ENCODE data around the gene ACADM. TPM values are rescaled to one million over a fixed set of nuclear protein-coding genes. Genes with fewer than 3 reads are reported as not detected.
"Not testable (repeated sequence)": the region's sequence is repeated elsewhere in the genome, so short reads cannot be mapped to it uniquely, and the experiment has no call there.

The ACADM gene
- total RNA-seq, 4 donors from 2014 or later: 45.9 to 71.5 (median 60.5) TPM

DNA sequence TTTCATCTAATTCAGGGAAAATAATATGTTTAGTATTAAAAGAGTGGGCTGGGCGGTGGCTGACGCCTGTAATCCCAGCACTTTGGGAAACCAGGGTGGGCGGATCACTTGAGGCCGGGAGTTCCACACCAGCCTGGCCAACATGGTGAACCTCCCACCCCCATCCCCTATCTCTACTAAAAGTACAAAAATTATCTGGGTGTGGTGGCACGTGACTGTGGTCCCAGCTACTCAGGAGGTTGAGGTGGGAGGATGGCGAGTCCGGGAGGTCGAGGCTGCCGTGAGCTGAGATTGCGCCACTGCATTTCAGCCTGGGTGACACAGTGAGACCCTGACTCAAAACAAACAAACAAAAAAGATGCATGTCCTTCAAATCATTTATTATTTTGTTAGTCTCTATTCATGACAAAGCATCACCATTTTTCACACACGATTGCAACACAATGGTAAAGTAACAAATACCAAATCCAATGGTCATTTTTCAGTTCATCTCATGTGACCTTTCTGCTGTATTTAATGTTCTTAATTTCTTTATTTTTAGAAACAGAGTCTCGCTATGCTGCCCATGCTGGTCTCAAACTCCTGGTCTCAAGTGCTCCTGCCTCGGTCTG is 73.2 kb downstream of the ACADM start:
- Histone ChIP-seq H3K27me3 (no peaks in the 10 kb centered on the region), H3K36me3 (peaks cover 26 to 52% (median 28%) of the 10 kb centered on the region in 3 donors), H3K4me3 (no peak overlapping the region), H3K27ac (no peak overlapping the region), H3K9me3 (no peaks in the 10 kb centered on the region), H3K4me1 (peaks cover 0 to 14% (median 0%) of the 10 kb centered on the region in 3 donors)
- DNase-seq: no peak
- 85 to 87% methylated on average over 13 of the region's 13 CpGs for WGBS, 2 donors
- intact Hi-C loops (cut with DNase I): no loop called here
- TF ChIP-seq POLR2A (IDR thresholded peaks at IDR 0.05): no peak
- TF ChIP-seq, protein P1, sequence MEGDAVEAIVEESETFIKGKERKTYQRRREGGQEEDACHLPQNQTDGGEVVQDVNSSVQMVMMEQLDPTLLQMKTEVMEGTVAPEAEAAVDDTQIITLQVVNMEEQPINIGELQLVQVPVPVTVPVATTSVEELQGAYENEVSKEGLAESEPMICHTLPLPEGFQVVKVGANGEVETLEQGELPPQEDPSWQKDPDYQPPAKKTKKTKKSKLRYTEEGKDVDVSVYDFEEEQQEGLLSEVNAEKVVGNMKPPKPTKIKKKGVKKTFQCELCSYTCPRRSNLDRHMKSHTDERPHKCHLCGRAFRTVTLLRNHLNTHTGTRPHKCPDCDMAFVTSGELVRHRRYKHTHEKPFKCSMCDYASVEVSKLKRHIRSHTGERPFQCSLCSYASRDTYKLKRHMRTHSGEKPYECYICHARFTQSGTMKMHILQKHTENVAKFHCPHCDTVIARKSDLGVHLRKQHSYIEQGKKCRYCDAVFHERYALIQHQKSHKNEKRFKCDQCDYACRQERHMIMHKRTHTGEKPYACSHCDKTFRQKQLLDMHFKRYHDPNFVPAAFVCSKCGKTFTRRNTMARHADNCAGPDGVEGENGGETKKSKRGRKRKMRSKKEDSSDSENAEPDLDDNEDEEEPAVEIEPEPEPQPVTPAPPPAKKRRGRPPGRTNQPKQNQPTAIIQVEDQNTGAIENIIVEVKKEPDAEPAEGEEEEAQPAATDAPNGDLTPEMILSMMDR (IDR thresholded peaks at IDR 0.05): no peak

DNA sequence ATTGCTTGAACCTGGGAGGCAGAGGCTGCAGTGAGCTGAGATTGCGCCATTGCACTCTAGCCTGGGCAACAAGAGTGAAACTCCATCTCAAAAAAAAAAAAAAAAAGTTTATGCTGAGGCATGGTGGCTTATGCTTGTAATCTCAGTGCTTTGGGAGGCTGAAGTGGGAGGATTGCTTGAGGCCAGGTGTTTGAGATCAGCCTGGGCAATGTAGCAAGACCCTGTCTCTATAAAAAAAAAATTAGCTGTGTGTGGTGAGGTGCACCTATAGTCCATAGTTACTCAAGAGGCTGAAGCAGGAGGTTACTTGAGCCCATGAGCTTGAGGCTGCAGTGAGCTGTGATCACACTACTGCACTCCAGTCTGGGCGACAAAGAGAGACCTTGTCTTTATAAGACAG is 77.0 kb downstream of the ACADM start:
- intact Hi-C loops (cut with DNase I); H3K27ac ChIP-seq; H3K27me3 ChIP-seq; H3K4me1 ChIP-seq; DNase-seq; H3K9me3 ChIP-seq; H3K4me3 ChIP-seq: not testable (repeated sequence)
- 88 to 90% methylated on average over 2 of the region's 2 CpGs for WGBS, 2 donors
- H3K36me3 ChIP-seq: peaks cover 0 to 15% (median 8%) of the 10 kb centered on the region in 3 donors

DNA sequence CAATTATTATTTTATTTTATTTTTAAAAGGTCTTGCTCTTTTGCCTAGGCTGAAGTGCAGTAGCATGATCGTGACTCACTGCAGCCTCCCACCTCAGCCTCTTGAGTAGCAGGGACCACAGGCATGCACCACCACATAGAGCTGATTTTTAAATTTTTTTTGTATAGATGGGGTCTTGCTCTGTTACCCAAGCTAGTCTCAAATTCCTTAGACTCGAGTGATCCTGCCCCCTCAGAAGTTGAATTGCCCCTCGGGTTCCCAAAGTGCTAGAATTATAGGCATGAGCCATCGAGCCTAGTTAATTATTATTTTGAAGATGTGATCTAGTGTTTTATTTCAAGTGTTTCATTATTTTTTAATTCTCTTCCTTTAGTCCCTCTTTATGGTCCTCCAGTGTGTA is 84.4 kb downstream of the ACADM start:
- no peaks in the 10 kb centered on the region for H3K4me1 ChIP-seq
- WGBS, 2 donors: 89 to 93% methylated on average over 4 of the region's 4 CpGs
- H3K4me3 ChIP-seq: no peak overlapping the region
- intact Hi-C loops (cut with DNase I): no loop called here
- no peaks in the 10 kb centered on the region for H3K27me3 ChIP-seq
- no peak for DNase-seq
- TF ChIP-seq, protein P1 (IDR thresholded peaks at IDR 0.05): no peak
- no peak for TF ChIP-seq POLR2A (IDR thresholded peaks at IDR 0.05)
- no peaks in the 10 kb centered on the region for H3K9me3 ChIP-seq
- H3K27ac ChIP-seq: no peak overlapping the region
- no peaks in the 10 kb centered on the region for H3K36me3 ChIP-seq

DNA sequence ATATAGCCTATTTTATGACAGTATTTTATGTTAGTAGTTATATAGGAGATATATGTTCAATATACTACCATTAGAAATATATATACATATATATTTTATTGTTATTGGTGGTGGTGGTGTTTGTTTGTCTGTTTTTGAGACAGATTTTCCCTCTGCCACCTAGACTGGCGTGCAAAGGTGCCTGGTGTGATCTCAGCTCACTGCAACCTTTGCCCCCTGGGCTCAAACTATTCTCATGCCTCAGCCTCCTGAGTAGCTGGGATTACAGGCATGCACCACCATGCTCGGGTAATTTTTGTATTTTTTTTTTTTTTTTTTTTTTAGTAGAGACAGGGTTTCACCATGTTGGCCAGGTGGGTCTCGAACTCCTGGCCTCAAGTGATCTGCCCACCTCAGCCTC is 85.6 kb downstream of the ACADM start:
- H3K9me3 ChIP-seq; DNase-seq; H3K4me1 ChIP-seq; H3K27ac ChIP-seq; H3K27me3 ChIP-seq; H3K36me3 ChIP-seq; H3K4me3 ChIP-seq; intact Hi-C loops (cut with DNase I): not testable (repeated sequence)
- WGBS, 2 donors: 82 to 91% methylated on average over 3 of the region's 3 CpGs

DNA sequence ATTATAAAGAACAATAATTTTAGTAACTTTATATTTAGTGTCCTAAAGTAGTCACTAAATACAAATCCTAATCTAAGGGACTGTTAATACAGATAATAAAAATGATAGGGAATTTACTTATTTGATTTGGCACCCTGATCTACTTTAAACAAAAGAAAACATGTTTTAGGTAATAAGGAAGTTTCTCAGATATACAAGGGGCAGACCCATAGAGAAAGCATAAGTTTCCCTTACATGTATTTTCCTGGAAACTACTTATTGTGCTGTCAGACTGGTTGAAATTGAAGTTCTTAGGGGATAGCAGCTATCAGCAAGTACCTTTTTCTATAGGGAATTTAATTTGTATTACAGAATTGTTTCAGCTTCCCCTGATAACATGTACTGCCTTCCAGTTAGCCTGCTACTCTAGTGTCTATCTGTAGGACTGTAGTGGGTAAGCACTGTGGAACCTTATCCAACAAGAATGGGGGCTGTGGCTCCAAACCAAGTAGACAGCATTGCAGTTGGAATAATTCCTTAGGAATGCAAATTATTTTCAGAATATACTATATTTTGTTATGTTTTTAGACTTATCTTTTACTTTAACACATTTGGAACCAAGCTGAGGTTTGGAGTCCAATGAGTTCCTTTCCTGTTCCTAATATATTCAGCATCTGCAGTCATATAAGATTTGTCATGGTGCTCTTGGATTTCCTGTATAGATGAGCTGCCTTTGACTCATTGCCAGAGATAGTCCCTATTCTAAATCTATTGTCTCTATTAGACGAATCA is 86.9 kb downstream of the ACADM start:
- Histone ChIP-seq H3K27me3 (no peaks in the 10 kb centered on the region), H3K4me1 (no peaks in the 10 kb centered on the region), H3K9me3 (no peaks in the 10 kb centered on the region), H3K27ac (no peak overlapping the region), H3K4me3 (no peak overlapping the region), H3K36me3 (no peaks in the 10 kb centered on the region)
- WGBS, 2 donors: 50% methylated on average over 1 of the region's 1 CpG
- intact Hi-C loops (cut with DNase I): no loop called here
- no peak for DNase-seq
- TF ChIP-seq POLR2A (IDR thresholded peaks at IDR 0.05): no peak
- TF ChIP-seq, protein P1 (IDR thresholded peaks at IDR 0.05): no peak

DNA sequence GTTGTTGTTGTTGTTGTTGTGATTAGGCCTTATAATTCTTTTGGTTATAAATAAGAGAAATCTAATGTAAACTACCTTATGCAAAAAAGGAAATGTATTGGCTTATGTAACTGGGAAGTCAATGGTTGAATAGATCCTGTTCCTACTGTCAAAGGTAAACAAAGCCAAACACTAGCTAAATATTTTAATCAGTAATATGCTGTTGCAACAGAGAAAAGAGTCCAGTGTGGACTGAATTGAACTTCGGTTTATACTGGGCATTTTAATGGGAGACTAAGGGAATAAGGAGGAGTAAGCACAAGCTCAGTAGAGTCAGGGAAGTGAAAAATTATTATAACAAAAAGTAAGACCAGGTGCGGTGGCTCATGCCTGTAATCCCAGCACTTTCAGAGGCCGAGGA is 87.6 kb downstream of the ACADM start:
- Histone ChIP-seq H3K27ac (no peak overlapping the region), H3K36me3 (no peaks in the 10 kb centered on the region), H3K4me3 (no peak overlapping the region), H3K9me3 (no peaks in the 10 kb centered on the region), H3K4me1 (no peaks in the 10 kb centered on the region), H3K27me3 (no peaks in the 10 kb centered on the region)
- DNase-seq: no peak
- TF ChIP-seq POLR2A (IDR thresholded peaks at IDR 0.05): no peak
- TF ChIP-seq, protein P1 (IDR thresholded peaks at IDR 0.05): no peak
- intact Hi-C loops (cut with DNase I): no loop called here
- WGBS, 2 donors: 78 to 94% methylated on average over 3 of the region's 3 CpGs

Measured in esophagus squamous epithelium (tissue), 5 donors.